ENCODE results near the gene PRKAR1B. TPM values are rescaled to one million over a fixed set of nuclear protein-coding genes. Genes with fewer than 3 reads are reported as not detected.

PRKAR1B gene
- total RNA-seq, 1 donor from 2014 or later, result 81.9 TPM

DNA sequence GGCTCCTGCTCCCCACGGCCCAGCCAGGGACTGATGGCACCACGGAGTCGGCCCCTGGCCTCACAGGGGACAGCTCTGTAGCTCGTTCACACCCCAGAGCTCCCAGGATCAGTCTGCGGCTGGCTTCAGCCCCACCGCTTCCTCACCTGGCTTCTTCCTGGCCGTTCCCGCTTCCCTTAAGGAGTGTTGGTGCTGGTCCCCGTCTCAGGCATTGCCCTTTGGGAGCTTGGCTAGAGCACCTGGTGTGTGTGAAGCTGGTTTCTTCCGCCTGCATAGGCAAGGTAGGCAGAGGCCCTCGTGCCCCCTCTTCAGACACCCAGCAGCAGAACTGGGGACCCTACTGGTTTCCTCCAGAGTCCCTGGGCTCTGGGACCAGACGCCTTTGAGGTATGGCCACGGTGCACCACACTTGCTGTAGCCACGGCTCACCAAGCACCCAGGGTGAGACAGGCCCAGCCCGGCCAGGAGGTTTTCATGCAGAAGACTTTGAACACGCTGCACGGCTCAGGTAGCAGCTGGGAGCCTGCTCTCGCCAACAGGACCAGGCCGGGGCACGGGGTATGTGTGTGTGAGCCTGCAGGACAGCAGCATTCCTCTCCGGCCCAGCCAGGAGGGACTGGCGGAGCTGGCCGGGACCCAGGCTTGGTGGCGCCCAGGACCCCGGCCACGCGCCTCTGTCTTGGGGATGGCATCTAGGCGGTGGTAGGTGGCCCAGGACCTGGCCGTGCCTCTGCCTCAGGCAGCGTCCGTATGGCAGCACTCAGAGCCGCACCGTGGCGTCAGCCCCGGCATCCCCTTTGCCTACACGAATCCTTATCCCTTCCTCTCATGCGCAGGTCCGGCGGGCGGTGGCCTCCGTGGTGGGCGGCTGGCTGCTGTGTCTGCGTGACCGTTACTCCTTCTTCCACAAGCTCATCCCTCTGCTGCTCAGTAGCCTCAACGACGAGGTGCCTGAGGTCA lies 13.2 kb upstream of the PRKAR1B start:
- no peak for DNase-seq

DNA sequence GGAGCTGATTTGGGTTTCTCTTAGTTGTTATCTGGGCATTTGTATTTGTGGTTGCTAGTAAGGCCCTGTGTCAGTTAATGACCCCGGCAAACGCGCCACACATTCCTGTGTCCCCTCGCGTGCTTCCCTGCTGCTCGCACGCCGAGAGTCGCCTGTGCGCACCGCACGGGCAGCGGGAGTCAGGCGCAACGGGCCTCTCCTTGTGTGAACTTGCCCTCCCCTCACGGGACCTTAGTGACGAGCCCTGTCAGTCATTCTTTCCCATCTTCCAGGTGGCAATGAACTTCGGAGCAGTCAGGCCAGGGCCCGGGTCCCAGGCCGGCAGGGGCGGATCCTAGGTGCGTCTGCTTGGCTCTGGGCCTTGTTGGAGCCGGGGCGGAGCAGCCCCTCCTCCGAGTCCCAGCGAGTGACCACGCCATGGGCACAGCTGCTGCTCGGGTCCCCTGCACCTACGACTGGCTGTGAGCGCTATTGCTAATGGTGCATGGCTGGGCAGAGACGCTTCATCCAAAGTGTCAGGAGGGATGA lies 12.4 kb upstream of the PRKAR1B start:
- no peak for DNase-seq

DNA sequence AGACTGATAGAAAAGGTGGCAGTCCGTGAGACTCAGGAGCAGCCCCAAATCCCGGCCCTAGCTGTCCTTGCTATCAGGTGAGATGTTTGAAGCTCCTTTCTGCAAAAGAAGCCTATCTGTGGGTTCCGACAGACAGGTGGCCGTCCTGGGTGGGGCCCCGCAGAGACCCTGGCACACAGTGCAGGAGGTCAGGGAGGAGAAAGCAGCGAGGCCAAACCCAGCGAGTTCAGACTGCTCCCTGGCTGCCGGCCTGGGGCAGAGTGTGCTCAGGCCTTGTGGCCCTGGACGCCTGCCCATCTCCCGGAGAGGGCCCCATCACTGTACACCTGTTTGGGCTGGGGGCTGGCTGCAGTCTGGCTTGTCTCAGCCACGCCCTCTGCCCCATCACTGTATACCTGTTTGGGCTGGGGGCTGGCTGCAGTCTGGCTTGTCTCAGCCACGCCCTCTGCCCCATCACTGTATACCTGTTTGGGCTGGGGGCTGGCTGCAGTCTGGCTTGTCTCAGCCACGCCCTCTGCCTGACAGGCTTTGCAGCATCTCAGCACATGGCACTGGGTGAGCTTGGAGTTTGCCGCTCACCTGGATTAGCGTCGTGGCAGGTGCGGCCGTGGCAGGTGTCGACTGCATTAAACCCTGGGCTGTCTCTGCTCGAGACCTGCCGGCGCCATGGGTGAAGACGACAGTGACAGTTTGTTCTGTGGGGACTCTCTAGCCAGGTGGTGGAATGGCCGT lies 11.8 kb upstream of the PRKAR1B start:
- no peak for DNase-seq

DNA sequence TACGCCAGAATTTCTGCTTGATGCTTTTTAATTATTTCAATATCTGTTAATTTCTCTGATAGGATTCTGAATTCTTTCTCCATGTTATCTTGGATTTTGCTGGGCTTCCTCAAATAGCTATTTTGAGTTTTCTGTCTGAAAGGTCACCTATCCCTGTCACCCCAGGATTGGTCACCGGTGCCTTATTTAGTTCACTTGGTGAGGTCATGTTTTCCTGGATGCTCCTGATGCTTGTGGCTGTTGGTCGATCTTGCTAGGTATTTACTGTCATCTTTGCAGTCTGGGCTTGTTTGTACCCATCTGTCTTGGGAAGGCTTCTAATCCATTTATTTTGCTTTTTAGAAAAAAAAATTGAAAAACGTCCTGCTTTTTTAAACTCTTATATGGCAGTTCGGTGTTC lies 11.2 kb upstream of the PRKAR1B start:
- no peak for DNase-seq

DNA sequence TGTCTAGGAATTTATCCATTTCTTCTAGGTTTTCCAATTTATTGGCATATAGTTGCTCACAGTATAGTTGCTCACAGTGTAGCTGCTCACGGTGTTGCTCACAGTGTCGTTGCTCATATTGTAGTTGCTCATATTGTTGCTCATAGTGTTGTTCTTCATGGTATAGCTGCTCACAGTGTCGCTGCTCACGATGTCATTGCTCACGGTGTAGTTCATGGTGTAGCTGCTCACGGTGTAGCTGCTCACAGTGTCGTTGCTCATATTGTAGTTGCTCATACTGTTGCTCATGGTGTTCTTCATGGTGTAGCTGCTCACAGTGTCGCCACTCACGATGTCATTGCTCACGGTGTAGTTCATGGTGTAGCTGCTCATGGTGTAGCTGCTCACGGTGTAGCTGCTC lies 7.7 kb upstream of the PRKAR1B start:
- DNase-seq, result no peak

GRCh38 chr7:734214-734613 lies 7.1 kb upstream of the PRKAR1B start:
- no peak for DNase-seq

DNA sequence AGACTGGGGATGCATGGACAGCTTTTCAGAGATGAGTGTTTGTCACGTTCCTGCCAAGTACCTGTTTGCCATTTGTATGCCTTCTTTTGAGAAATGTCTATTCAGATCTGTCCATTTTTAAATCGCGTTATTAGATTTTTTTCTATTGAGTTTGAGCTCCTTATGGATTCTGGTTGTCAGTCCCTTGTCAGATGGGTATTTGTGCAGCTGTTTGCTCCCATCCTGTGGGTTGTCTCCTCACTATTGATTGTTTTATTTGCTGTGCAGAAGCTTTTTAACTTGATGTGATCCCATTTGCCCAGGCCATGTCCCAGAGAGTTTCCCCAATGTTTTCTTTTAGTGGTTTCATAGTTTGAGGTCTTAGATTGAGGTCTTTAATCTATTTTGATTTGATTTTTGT lies 5.5 kb upstream of the PRKAR1B start:
- DNase-seq, result no peak

- no peak for DNase-seq
Measured at GRCh38 chr7:732094-732541, 5.0 kb upstream of the PRKAR1B start.

DNA sequence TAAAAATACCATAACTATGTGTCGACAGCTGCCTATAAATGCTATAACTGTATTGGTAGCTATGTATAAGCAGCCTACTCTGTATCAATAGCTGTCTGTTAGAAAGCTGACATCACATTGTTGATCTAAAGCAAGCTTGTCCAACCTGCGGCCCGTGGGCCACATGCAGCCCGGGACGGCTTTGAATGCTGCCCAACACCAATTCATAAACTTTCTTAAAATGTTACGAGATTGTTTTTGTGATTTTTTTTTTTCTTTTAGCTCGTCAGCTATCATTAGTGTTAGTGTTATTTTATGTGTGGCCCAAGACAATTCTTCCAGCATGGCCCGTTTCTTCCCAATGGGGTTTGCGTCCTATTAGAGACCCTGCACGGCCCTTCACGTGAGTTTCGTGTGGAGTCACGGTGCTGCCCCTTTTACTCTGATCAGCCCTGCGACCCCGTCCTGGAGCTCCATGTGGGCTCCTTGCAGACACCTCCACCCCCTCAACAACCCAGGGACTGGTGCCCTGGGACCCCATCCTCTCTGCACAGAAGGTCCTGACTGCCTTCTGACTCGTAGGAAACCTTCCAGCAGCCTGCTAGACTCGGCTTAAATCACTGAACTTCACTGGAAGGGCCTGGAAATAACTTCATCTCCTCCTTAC lies 4.5 kb upstream of the PRKAR1B start:
- DNase-seq, result no peak

- no peak for DNase-seq
Measured at GRCh38 chr7:730501-731439, 3.7 kb upstream of the PRKAR1B start.

DNA sequence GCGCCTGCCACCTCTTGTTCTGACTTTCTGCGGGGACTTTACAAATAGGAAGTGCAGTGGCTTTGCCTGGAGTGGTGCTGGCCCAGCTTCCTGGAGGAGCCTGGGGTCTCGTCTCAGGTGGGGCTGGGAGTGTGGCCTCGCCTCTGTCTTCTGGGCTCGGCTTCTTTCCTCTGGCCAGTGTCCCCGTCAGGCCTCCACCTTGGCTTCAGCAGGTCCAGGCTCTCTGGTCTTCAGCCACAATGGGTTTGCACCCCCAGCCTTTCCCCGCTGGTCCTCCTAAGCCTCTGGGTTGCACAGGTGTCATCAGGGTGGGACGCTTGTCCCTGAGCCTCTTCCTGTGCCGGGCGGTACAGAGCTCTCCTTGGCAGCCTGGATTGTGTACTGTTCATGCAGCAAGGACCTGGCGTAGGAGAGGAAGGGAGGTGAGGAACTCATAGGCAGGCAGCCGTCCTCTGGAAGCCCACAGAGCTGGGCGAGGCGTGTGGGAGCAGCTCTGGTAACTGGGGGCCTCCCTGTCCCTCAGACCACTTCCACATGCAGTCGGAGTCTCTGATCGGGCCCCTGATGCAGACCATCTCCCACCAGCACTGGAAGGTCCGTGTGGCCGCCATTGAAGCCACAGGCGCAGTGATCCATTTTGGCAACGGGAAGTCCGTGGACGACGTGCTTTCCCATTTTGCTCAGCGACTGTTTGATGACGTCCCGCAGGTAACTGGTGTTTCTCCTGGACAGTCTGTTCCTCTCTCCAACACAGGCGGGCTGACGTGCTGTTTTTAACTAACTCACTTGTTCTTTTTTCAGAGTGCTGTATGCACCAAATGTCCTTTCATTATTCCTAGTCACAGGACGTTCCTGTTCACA lies 2.3 kb upstream of the PRKAR1B start:
- DNase-seq, result no peak

DNA sequence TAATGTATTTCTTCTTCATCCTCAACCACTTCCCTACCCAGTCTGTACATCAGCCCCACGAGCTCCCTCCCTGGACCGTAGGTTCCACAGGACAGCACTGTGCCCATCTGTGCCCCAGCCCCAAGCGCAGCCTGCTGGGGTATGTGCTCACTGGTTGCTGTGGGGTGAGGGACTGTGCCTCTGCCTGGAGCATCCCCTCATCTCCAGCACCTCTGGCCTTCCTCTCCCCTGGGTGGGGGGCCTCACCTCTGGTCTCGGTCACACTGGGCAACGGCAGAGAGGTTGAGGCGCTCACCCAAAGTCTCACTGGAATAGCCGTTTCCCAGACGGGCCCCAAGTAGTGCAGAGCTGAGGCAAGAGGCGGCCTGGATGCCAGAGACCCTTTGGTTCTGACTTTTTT lies 1.5 kb upstream of the PRKAR1B start:
- DNase-seq, result no peak

- no peak for DNase-seq
Measured at GRCh38 chr7:727806-728460, 852 bp upstream of the PRKAR1B start.

- no peak for DNase-seq
Measured at GRCh38 chr7:726854-727103, 302 bp downstream of the PRKAR1B start.

GRCh38 chr7:726084-726853 lies 812 bp downstream of the PRKAR1B start, which contains the start of gene DNAAF5:
Gene DNAAF5, plus strand, starts transcription at chr7:726699. Its CDS starts 22 bp downstream, at chr7:726721.
- peak; percentile 79 for DNase-seq

GRCh38 chr7:725223-726005 lies 1.7 kb downstream of the PRKAR1B start:
- no peak for DNase-seq

GRCh38 chr7:724298-724697 lies 2.8 kb downstream of the PRKAR1B start:
- DNase-seq, result no peak

DNA sequence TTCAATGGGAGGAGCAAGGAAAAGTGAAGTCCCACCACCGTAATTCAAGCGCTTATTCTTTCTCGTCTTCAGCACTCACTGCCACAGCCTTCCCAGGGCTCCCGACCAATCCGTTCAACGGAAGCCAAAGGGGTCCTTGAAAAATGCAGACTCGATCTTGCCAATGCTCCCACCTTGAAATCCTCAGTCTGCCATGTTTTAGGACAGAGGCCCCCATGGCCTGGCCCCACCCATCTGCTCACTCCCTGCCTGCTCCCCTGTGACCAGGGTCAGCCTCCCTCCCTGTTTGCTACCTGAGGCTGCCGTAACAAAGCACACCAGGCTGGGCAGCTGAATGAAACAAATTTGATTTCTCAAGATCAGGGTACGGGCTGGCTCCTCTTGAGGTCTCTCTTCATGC lies 3.5 kb downstream of the PRKAR1B start:
- no peak for DNase-seq

Measured in occipital lobe (tissue), 2 donors.